ENCODE measurements around the gene PXDN.

Gene PXDN

DNA sequence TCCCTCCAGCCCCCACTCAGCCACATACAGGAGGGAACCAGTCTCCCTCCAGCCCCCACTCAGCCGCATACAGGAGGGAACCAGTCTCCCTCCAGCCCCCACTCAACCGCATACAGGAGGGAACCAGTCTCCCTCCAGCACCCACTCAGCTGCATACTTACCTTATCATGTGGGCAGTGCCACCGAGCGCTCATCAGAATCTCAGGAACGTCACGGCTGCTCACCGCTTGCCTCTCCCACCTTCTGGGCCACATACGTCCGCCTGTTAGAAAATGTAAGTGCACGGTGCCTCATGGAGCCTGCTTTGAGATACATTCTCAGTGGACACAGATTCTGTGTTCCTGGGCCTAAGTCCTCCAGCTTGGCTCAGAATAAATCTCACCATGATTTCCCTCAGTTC, 124.8 kb downstream of the PXDN start:
- CTCF ChIA-PET = no interaction called here
- no peaks in the 10 kb centered on the region for H3K9me3 ChIP-seq (ENCODE audit: control insufficient read depth, insufficient read depth, low read depth, low read length)
- H3K4me1 ChIP-seq (ENCODE audit: control insufficient read depth, insufficient read depth, low read length) = no peaks in the 10 kb centered on the region
- no peak overlapping the region for H3K4me3 ChIP-seq (ENCODE audit: low read depth, low read length)
- POLR2A ChIA-PET = no interaction called here
- TF ChIP-seq ZFP3 (tag by site-specific recombination; IDR thresholded peaks at IDR 0.05; ENCODE audit: low read depth) (no peak), ZNF510 (tag by site-specific recombination; IDR thresholded peaks at IDR 0.05; ENCODE audit: insufficient replicate concordance) (no peak), EGR2 (tag by site-specific recombination; IDR thresholded peaks at IDR 0.05; ENCODE audit: low read depth) (no peak), ZNF707 (tag by site-specific recombination; IDR thresholded peaks at IDR 0.05) (no peak), ZNF341 (tag by site-specific recombination; IDR thresholded peaks at IDR 0.05; ENCODE audit: low read depth) (no peak), ZNF530 (tag by site-specific recombination; IDR thresholded peaks at IDR 0.05; ENCODE audit: low read depth) (no peak)
- H3K27ac ChIP-seq (ENCODE audit: extremely low read depth, low read depth, low read length) = no peak overlapping the region
- no peaks in the 10 kb centered on the region for H3K36me3 ChIP-seq (ENCODE audit: control insufficient read depth in 2 of 2, insufficient read depth in 1 of 2, low read length in 2 of 2)

DNA sequence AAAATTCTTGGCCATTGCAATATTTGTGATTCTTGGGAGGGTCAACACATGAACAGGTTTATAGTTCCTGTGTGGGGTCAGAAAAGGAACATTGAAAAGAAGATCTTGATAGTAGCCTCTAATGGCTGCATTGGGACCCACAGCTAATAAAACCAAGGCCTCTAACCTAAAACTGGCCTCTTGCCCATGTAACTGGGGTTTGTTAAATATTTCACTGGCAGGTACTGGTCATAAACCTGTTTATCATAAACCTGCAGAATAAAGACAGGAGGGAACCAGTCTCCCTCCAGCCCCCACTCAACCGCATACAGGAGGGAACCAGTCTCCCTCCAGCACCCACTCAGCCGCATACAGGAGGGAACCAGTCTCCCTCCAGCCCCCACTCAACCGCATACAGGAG, 125.3 kb downstream of the PXDN start:
- TF ChIP-seq ZNF658 (tag by site-specific recombination; IDR thresholded peaks at IDR 0.05) (no peak), ZNF544 (tag by site-specific recombination; IDR thresholded peaks at IDR 0.05) (no peak), ZNF837 (tag by site-specific recombination; IDR thresholded peaks at IDR 0.05) (no peak), ZNF777 (tag by site-specific recombination; IDR thresholded peaks at IDR 0.05; ENCODE audit: borderline replicate concordance) (no peak), HOXD13 (CRISPR knock-in tag; IDR thresholded peaks at IDR 0.05; ENCODE audit: borderline replicate concordance) (no peak), GLIS1 (tag by site-specific recombination; IDR thresholded peaks at IDR 0.05) (no peak), RBAK (tag by site-specific recombination; IDR thresholded peaks at IDR 0.05) (no peak), ZIC2 (tag by site-specific recombination; IDR thresholded peaks at IDR 0.05) (no peak), ZNF433 (tag by site-specific recombination; IDR thresholded peaks at IDR 0.05; ENCODE audit: low read depth) (no peak), OSR2 (tag by site-specific recombination; IDR thresholded peaks at IDR 0.05) (no peak), ZNF214 (tag by site-specific recombination; IDR thresholded peaks at IDR 0.05; ENCODE audit: borderline replicate concordance) (no peak), ZNF747 (tag by site-specific recombination; IDR thresholded peaks at IDR 0.05) (no peak)
- TF ChIP-seq, protein P1, sequence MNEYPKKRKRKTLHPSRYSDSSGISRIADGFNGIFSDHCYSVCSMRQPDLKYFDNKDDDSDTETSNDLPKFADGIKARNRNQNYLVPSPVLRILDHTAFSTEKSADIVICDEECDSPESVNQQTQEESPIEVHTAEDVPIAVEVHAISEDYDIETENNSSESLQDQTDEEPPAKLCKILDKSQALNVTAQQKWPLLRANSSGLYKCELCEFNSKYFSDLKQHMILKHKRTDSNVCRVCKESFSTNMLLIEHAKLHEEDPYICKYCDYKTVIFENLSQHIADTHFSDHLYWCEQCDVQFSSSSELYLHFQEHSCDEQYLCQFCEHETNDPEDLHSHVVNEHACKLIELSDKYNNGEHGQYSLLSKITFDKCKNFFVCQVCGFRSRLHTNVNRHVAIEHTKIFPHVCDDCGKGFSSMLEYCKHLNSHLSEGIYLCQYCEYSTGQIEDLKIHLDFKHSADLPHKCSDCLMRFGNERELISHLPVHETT (tag by site-specific recombination; IDR thresholded peaks at IDR 0.05) = no peak
- TF ChIP-seq, protein P2, sequence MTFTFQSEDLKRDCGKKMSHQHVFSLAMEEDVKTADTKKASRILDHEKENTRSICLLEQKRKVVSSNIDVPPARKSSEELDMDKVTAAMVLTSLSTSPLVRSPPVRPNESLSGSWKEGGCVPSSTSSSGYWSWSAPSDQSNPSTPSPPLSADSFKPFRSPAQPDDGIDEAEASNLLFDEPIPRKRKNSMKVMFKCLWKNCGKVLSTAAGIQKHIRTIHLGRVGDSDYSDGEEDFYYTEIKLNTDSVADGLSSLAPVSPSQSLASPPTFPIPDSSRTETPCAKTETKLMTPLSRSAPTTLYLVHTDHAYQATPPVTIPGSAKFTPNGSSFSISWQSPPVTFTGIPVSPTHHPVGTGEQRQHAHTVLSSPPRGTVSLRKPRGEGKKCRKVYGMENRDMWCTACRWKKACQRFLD (tag by site-specific recombination; IDR thresholded peaks at IDR 0.05) = no peak
- TF ChIP-seq, protein P3, sequence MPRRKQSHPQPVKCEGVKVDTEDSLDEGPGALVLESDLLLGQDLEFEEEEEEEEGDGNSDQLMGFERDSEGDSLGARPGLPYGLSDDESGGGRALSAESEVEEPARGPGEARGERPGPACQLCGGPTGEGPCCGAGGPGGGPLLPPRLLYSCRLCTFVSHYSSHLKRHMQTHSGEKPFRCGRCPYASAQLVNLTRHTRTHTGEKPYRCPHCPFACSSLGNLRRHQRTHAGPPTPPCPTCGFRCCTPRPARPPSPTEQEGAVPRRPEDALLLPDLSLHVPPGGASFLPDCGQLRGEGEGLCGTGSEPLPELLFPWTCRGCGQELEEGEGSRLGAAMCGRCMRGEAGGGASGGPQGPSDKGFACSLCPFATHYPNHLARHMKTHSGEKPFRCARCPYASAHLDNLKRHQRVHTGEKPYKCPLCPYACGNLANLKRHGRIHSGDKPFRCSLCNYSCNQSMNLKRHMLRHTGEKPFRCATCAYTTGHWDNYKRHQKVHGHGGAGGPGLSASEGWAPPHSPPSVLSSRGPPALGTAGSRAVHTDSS (tag by site-specific recombination; IDR thresholded peaks at IDR 0.05) = no peak
- TF ChIP-seq, protein P4, sequence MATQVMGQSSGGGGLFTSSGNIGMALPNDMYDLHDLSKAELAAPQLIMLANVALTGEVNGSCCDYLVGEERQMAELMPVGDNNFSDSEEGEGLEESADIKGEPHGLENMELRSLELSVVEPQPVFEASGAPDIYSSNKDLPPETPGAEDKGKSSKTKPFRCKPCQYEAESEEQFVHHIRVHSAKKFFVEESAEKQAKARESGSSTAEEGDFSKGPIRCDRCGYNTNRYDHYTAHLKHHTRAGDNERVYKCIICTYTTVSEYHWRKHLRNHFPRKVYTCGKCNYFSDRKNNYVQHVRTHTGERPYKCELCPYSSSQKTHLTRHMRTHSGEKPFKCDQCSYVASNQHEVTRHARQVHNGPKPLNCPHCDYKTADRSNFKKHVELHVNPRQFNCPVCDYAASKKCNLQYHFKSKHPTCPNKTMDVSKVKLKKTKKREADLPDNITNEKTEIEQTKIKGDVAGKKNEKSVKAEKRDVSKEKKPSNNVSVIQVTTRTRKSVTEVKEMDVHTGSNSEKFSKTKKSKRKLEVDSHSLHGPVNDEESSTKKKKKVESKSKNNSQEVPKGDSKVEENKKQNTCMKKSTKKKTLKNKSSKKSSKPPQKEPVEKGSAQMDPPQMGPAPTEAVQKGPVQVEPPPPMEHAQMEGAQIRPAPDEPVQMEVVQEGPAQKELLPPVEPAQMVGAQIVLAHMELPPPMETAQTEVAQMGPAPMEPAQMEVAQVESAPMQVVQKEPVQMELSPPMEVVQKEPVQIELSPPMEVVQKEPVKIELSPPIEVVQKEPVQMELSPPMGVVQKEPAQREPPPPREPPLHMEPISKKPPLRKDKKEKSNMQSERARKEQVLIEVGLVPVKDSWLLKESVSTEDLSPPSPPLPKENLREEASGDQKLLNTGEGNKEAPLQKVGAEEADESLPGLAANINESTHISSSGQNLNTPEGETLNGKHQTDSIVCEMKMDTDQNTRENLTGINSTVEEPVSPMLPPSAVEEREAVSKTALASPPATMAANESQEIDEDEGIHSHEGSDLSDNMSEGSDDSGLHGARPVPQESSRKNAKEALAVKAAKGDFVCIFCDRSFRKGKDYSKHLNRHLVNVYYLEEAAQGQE (tag by site-specific recombination; IDR thresholded peaks at IDR 0.05) = no peak
- TF ChIP-seq, protein P5, sequence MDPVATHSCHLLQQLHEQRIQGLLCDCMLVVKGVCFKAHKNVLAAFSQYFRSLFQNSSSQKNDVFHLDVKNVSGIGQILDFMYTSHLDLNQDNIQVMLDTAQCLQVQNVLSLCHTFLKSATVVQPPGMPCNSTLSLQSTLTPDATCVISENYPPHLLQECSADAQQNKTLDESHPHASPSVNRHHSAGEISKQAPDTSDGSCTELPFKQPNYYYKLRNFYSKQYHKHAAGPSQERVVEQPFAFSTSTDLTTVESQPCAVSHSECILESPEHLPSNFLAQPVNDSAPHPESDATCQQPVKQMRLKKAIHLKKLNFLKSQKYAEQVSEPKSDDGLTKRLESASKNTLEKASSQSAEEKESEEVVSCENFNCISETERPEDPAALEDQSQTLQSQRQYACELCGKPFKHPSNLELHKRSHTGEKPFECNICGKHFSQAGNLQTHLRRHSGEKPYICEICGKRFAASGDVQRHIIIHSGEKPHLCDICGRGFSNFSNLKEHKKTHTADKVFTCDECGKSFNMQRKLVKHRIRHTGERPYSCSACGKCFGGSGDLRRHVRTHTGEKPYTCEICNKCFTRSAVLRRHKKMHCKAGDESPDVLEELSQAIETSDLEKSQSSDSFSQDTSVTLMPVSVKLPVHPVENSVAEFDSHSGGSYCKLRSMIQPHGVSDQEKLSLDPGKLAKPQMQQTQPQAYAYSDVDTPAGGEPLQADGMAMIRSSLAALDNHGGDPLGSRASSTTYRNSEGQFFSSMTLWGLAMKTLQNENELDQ (tag by site-specific recombination; IDR thresholded peaks at IDR 0.05; ENCODE audit: low read depth) = no peak
- TF ChIP-seq, protein P6, sequence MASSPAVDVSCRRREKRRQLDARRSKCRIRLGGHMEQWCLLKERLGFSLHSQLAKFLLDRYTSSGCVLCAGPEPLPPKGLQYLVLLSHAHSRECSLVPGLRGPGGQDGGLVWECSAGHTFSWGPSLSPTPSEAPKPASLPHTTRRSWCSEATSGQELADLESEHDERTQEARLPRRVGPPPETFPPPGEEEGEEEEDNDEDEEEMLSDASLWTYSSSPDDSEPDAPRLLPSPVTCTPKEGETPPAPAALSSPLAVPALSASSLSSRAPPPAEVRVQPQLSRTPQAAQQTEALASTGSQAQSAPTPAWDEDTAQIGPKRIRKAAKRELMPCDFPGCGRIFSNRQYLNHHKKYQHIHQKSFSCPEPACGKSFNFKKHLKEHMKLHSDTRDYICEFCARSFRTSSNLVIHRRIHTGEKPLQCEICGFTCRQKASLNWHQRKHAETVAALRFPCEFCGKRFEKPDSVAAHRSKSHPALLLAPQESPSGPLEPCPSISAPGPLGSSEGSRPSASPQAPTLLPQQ (tag by site-specific recombination; IDR thresholded peaks at IDR 0.05) = no peak
- Histone ChIP-seq H3K4me1 (ENCODE audit: control insufficient read depth, insufficient read depth, low read length) (0 out of 2 replicates have a peak, but pooled peaks cover 2% of the 10 kb centered on the region), H3K4me3 (ENCODE audit: low read depth, low read length) (no peak overlapping the region), H3K36me3 (ENCODE audit: control insufficient read depth in 2 of 2, insufficient read depth in 1 of 2, low read length in 2 of 2) (no peaks in the 10 kb centered on the region), H3K27ac (ENCODE audit: extremely low read depth, low read depth, low read length) (no peak overlapping the region), H3K9me3 (ENCODE audit: control insufficient read depth, insufficient read depth, low read depth, low read length) (no peaks in the 10 kb centered on the region)
- ChIA-PET CTCF (no interaction called here), POLR2A (no interaction called here)

All from HEK293 (cell line).